Ishikawa (cell line): ENCODE data around the gene FREM3.

Experiments used
- TAF1 ChIP-seq: IDR thresholded peaks from 2 replicates; pipeline ENCODE4 v1.6.1; 2012; ENCODE audit warnings: low read depth, mild to moderate bottlenecking
- TCF12 ChIP-seq: IDR thresholded peaks from 2 replicates; pipeline ENCODE4 v1.6.1; 2012; ENCODE audit warnings: low read depth
- YY1 ChIP-seq: IDR thresholded peaks from 2 replicates; pipeline ENCODE4 v1.6.1; 2012; ENCODE audit warnings: low read depth

GRCh38 chr4:143554728-143555597 lies 145.5 kb downstream of the FREM3 start:
- no peak for TF ChIP-seq YY1
- no peak for TF ChIP-seq TAF1
- TF ChIP-seq TCF12, result no peak
